GM18526 (cell line): Measurements from ENCODE around the gene PES1.

ENCODE experiments used
- POLR2A ChIP-seq: IDR thresholded peaks from 3 replicates; pipeline ENCODE4 v1.6.1; 2011; ENCODE audit not compliant: insufficient read length; ENCODE audit errors: extremely low read depth

PES1 gene

DNA sequence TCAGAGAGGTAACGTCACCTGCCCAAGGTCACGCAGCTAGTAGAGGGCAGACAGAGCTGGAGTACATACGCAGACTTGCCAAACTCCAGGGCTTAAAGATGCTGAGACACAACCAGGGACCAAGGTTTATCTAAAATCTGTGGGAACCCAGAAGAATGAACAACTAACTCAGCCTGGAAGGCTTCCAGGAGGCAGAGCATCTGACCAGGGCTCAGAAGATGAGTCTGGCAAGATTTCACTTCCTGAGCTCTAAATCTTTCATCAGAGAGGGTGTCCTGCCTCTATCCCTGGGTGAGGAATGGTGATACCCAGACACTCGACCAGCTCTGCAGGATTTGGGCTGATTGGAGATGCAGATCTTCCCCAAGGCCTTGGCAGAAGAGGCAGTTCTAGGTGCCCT is 26.4 kb downstream of the PES1 start:
- TF ChIP-seq POLR2A: no peak

DNA sequence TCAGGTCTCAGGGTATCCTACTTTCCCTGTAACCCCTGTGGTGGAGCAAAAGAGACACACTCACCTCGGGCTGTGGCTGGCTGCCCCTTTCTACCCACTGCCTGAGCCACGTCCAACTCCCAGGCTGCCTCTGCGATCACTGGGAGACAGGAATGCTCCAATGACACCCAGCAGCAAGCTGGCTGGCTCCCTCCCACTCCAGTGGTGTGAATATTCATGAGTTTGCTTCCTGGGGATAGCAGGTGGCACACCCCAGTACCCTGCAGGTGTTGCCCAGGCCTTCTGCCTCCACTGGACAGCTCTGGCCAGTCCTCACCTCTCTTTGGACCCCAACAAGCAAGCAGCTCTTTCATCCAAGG is 27.0 kb downstream of the PES1 start:
- TF ChIP-seq POLR2A: no peak

GRCh38 chr22:30564045-30564760 is 27.5 kb downstream of the PES1 start:
- TF ChIP-seq POLR2A: no peak

DNA sequence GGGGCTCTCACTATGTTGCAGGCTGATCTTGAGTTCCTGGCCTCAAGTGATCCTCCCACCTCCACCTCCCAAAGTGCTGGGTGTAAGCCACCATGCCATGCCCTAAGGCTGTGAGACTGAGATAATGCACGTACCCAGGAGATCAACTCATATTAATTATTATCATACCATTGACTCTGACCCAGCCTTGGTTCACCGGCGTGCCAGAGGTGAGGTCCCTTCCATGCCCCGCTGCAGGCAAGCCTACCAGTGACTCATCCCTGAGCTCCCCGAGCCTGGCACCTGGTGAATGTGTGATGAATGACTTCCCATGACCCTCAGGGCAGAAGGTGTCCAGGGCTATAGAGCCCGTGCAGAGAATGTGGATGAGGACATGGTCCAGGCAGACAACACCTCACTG is 29.3 kb downstream of the PES1 start:
- no peak for TF ChIP-seq POLR2A

DNA sequence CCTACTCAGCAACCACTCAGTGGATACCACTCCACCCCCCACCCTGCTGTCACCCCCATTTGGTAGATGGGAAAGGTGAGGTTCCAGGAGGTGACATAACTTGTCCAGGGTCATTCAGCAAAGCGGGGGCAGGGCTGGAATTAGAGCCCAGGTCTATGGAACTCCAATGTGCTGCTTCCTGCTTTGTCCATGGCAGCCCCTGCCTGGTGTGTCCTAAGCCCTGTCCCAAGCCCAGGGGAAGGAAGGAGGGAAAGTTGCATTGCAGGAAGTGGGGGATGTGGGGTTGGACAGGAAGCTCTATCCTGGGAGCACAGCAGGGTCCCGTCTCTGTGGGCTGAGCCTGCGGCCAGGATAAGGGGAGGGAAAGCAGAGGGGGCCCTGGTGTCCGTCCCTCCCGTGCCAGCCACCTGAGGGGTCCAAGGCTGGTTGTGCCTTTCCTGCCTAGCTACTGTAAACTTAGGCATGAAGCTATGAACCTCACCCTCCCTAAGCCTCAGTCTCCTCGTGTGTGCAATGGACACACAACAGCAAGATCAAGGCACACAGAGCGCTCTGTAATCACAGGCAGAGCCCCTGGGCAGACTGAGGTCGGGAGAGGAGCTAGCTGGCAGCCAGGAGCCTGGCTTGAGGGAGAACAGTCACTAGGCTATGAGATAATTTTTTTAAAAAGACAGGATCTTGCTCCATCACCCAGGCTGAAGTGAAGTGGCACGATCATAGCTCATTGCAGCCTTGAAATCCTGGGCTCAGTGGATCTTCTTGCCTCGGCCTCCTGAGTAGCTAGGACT is 30.1 kb downstream of the PES1 start:
- no peak for TF ChIP-seq POLR2A

GRCh38 chr22:30559889-30560288 is 31.8 kb downstream of the PES1 start:
- no peak for TF ChIP-seq POLR2A

- TF ChIP-seq POLR2A: no peak
Measured at GRCh38 chr22:30557243-30557642, 34.5 kb downstream of the PES1 start.

DNA sequence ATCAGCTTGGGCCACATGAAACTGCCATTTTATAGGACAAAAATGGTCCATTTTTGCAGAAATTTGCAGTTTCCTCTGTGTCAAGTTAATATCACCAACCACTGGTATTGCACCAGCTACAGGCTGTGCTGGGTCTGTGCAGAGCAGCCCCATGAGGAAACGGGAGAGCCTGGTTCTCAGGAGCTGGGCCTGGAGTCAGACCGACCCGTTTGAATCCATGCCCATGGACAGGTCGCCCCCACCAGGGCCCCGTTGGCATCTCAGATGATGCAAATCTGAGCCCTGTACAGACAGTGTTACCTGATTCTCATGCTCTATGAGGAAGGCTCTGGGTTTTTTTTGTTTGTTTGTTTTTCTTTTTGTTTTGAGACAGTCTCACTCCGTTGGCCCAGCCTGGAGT is 35.3 kb downstream of the PES1 start:
- TF ChIP-seq POLR2A: no peak

DNA sequence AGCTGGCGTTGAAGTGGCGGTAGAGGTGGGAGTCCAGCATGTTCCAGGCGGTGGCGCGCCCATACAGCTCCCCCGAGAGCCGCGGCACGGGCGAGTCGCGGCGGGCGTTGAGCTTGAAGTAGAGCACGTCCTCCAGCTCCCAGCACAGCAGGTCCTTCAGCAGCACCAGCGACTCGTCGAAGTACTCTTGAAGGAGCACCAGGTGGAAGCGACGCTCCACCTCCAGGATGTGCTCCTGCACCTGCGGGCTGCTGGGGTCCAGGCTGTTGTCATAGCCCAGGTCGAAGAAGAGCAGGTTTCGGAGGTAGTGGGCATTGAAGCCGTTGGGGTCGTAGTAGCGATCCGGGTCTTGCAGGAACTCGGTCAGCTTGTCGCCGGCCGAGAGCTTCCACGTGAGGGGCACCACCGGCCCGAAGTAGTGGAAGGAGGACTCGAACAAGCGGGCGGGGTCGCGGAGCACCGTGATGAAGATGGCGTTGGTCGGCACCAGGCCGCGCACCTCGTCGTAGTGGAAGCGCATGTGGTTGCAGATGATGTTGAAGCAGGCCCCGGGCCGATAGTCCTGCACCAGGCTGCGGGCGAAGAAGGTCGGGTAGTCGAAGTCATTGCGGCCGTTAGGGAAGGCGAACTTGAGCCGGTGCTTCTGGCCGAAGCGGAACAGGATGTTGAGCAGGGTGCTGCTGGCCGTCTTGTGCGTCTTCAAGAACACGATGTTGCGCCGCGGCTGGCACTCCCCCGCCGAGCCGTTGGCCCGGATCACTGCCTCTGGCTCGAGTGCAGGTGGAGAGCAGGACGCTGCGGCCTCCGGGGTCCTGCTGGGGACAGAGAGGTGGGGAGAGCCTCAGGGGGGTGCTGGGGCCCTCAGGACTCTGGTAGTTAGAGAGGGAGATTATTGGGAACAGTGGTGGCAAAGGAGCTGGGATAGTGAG is 36.2 kb downstream of the PES1 start:
- no peak for TF ChIP-seq POLR2A

DNA sequence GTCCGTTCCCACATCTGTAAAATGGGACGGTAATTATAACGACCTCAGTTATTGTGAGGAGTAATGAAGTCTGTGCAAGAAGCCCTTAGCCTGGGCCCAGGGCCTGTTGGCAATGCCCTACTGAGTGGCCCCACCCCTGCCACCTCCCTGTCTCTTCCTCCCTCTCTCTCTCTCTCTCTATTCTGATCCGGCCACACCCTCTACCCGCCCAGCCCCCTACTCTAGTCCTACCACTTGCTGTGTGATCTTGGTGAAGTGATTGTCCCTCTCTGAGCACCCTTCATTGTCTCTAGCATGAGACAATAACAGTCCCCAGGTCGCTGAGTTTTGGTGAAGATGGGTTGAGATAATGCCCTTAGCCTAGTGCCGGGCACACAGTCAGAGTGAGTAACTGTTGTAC is 37.7 kb downstream of the PES1 start:
- no peak for TF ChIP-seq POLR2A

DNA sequence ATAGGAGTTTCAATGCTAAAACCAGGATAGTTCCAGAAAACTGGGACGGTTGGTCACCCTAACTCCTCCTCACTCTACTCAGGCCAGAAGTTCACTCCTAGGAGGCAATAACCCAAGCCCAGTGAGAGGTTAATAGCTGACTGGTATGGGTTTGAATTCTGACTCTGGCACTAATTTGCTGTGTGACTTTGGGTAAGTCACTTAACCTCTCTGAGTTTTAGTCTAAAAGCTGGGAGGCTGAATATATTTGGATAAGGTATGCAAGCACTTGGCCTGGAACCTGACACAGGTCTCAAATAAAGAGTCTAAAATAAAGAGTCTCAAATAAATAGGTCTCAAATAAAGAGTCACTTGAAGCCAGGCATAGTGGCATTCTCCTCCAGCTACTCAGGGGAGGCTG is 39.0 kb downstream of the PES1 start:
- no peak for TF ChIP-seq POLR2A

GRCh38 chr22:30547188-30547587 is 44.5 kb downstream of the PES1 start:
- TF ChIP-seq POLR2A: no peak

- TF ChIP-seq POLR2A: no peak
Measured at GRCh38 chr22:30546616-30547015, 45.1 kb downstream of the PES1 start, which contains the start of gene SEC14L6. Gene SEC14L6, minus strand, starts transcription at chr22:30546741. Its CDS starts 59 bp downstream, at chr22:30546682.

- no peak for TF ChIP-seq POLR2A
Measured at GRCh38 chr22:30542811-30543188, 48.9 kb downstream of the PES1 start.

GRCh38 chr22:30541961-30542810 is 49.5 kb downstream of the PES1 start:
- no peak for TF ChIP-seq POLR2A
